Esophagus muscularis mucosa (tissue), 3 donors: ENCODE data around the gene ARID3C.

Experiments used
- CTCF ChIP-seq, 3 experiments: fragments of 200-600 bp in 2 of 3; fragments of 450-650 bp in 1 of 3; sonication (generic) in 2 of 3; IDR thresholded peaks; one replicate each; pipeline ENCODE4 v1.5.1; 2017 to 2019; ENCODE audit warnings: antibody characterized with exemption in 3 of 3, mild to moderate bottlenecking in 2 of 3, moderate library complexity in 1 of 3
- EP300 ChIP-seq: sonication (generic); formaldehyde crosslinking; IDR thresholded peaks from one replicate; pipeline ENCODE4 v1.6.1; 2017; ENCODE audit warnings: antibody characterized with exemption

GRCh38 chr9:34623374-34624235, 5.3 kb downstream of the ARID3C start:
- TF ChIP-seq CTCF (IDR thresholded peaks at IDR 0.05) (no peak), EP300 (no peak)
